Measurements from ENCODE around the gene PPP2CA.
A peak's percentile ranks its signal among the peaks of the same experiment; 100 is the strongest.

Gene PPP2CA

DNA sequence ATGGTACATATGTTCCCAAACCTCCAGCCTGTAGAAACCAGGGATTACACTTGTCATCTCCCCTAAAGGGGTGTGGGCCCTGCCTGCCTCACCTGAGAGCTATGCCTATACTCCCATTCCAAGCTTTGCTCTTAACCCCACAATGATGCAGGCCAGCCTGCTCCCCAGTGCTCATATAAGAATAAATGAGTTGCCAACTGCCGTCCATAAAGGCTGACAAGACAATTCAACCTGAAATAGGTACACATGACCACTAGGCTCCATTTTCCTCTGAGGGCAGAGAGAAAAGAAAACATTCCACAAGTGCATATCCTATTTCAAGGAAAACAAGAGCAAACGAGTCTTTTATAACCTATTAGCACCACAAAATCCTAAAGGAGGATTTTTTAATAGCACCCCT is 77.6 kb downstream of the PPP2CA start:
- no peak for DNase-seq (ENCODE audit: low read depth in 2 of 2)

DNA sequence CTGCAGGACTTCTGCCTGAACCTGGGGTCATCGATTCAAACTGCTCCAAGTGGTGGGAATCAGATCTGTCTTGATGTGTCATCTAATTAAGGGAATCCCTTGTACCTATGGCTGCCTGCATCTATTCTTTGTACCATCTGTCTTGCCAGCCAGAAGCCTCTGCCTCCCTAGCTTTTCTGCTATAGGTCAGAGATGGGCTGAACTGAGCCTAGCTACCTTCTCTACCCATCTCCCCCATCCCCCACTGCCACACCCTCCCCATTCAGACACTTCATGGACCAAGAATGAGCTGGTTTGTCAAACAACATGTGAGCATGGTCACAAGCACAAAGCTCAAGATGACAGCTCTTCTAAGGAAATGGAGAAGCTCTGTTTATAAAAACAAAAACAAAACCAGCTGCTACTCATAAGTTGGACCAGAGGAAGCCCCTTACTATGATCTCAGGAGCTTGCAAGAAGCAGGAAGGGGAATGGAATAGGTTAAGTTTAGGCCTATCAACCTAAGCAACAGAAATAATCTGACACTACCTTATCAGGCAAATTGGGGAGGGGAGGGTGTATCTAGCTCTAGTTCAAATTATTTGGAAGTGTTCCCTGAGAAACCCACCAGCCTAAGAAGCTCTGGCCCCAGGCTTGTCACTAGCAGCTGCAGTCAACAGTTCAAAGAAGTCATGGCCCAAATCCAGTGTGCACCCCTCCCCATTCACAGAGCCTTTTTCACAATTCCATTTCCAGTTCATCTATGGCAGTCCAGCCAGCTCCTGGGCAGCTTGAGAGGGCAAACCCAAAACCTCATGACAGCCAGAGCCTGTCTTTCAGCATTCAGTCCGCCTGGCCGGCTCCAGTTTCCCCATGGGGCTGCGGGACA is 79.0 kb downstream of the PPP2CA start:
- no peak for DNase-seq (ENCODE audit: low read depth in 2 of 2)

DNA sequence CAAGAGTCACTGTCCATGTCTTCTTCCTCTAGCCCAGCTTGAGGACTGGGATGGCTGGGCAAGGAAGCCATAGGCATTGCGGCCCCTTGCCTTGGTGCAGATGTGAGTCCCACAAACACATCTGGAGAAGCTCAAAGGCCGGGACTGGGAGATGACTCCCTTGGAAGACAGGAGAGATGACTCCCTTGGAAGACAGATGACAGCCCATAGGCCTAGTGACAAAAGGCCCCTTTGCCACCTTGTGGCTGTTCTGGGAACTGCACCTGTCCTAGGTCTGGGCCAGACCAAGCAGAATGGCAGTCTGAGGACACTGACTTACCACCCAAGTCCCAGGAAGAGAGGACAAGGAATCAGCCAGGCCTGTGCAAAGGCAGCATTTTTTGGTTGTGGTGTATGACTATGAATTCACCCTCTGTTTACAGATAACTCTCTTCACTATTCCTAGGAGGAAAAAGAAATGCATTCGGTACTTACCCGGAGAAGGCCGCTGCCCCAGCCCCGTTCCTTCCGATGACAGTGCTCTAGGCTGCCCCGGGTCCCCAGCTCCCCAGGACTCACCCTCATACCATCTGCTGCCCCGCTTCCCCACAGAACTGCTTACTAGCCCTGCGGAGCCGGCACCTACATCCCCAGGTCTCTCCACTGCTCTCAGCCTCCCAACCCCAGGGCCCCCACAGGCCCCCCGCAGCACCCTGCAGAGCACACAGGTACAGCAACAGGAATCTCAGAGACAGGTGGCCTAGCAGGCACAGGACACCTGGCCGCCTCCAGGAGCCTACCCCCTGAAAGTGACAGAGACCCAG is 79.9 kb downstream of the PPP2CA start:
- peak; percentile 20 to 25 for DNase-seq (ENCODE audit: low read depth in 2 of 2)

DNA sequence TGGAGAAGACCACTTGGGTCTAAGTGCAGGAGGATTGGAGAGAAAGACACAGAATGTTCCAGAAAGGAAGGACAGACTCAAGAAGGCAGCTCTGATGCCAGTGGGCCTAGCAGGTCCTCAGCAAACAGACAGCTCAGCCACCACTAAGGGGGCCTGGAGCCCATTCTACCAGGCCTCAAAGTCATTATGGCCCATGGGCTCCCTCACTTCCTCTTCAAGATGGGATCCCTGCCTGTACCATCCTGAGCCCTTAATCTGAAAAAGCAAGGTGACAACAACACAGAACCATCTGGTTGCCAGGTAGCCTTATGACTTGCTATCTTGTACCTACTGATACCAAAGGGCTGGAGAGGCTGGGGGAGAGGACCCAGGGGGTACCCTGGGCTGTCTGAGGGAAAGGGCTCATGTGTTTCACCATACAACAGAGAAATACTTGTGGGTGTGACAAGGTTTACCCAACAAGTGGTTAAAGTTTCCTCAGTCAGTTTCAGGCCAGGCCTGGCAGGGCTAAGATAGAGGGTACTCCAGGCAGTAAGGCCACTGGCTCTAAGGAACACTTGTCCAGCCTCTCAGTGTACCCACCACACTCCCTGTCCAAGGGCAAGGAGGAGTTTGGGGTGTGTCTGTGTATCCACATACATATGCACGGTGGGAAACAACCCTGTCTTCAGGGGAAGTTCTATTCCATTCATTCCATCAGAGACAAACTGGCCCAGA is 80.7 kb downstream of the PPP2CA start:
- no peak for DNase-seq (ENCODE audit: low read depth in 2 of 2)
